ELR (cell line): ENCODE results near the gene PPTC7.
"Not testable (repeated sequence)": the region's sequence is repeated elsewhere in the genome, so short reads cannot be mapped to it uniquely, and the experiment has no call there.

Source experiments
- DNase-seq: peaks from one replicate; pipeline ENCODE4 v3.0.0-alpha.2; 2015; ENCODE audit warnings: low read depth

Gene PPTC7

GRCh38 chr12:110561471-110562201, 21.5 kb downstream of the PPTC7 start:
- no peak for DNase-seq

- no peak for DNase-seq
Measured at GRCh38 chr12:110560946-110561345, 22.2 kb downstream of the PPTC7 start.

- no peak for DNase-seq
Measured at GRCh38 chr12:110560048-110560447, 23.1 kb downstream of the PPTC7 start.

- not testable (repeated sequence) for DNase-seq
Measured at GRCh38 chr12:110558945-110559344, 24.2 kb downstream of the PPTC7 start.

GRCh38 chr12:110557300-110557699, 25.8 kb downstream of the PPTC7 start:
- DNase-seq = no peak

- no peak for DNase-seq
Measured at GRCh38 chr12:110556705-110557104, 26.4 kb downstream of the PPTC7 start.

GRCh38 chr12:110555577-110556406, 27.3 kb downstream of the PPTC7 start:
- peak; percentile 75 for DNase-seq

GRCh38 chr12:110554184-110554583, 28.9 kb downstream of the PPTC7 start:
- no peak for DNase-seq

- DNase-seq = no peak
Measured at GRCh38 chr12:110550981-110551380, 32.1 kb downstream of the PPTC7 start.

- DNase-seq = no peak
Measured at GRCh38 chr12:110549716-110550115, 33.4 kb downstream of the PPTC7 start.

GRCh38 chr12:110548678-110549077, 34.4 kb downstream of the PPTC7 start:
- DNase-seq = peak; percentile 74

GRCh38 chr12:110547090-110547489, 36.0 kb downstream of the PPTC7 start:
- DNase-seq = peak; percentile 19

- DNase-seq = peak; percentile 95
Measured at GRCh38 chr12:110546339-110546738, 36.8 kb downstream of the PPTC7 start.

GRCh38 chr12:110545812-110546211, 37.3 kb downstream of the PPTC7 start:
- peak; percentile 47 for DNase-seq

GRCh38 chr12:110545259-110545658, 37.9 kb downstream of the PPTC7 start:
- DNase-seq = peak; percentile 98

GRCh38 chr12:110543965-110544364, 39.2 kb downstream of the PPTC7 start:
- DNase-seq = no peak

GRCh38 chr12:110543252-110543959, 39.7 kb downstream of the PPTC7 start:
- DNase-seq = no peak

GRCh38 chr12:110540048-110540447, 43.1 kb downstream of the PPTC7 start:
- peak; percentile 38 for DNase-seq

- no peak for DNase-seq
Measured at GRCh38 chr12:110538869-110539622, 44.1 kb downstream of the PPTC7 start.

- no peak for DNase-seq
Measured at GRCh38 chr12:110537605-110538409, 45.3 kb downstream of the PPTC7 start.
